Measurements from ENCODE around the gene PSMD13.
"Not testable (repeated sequence)": the region's sequence is repeated elsewhere in the genome, so short reads cannot be mapped to it uniquely, and the experiment has no call there.

PSMD13 gene

DNA sequence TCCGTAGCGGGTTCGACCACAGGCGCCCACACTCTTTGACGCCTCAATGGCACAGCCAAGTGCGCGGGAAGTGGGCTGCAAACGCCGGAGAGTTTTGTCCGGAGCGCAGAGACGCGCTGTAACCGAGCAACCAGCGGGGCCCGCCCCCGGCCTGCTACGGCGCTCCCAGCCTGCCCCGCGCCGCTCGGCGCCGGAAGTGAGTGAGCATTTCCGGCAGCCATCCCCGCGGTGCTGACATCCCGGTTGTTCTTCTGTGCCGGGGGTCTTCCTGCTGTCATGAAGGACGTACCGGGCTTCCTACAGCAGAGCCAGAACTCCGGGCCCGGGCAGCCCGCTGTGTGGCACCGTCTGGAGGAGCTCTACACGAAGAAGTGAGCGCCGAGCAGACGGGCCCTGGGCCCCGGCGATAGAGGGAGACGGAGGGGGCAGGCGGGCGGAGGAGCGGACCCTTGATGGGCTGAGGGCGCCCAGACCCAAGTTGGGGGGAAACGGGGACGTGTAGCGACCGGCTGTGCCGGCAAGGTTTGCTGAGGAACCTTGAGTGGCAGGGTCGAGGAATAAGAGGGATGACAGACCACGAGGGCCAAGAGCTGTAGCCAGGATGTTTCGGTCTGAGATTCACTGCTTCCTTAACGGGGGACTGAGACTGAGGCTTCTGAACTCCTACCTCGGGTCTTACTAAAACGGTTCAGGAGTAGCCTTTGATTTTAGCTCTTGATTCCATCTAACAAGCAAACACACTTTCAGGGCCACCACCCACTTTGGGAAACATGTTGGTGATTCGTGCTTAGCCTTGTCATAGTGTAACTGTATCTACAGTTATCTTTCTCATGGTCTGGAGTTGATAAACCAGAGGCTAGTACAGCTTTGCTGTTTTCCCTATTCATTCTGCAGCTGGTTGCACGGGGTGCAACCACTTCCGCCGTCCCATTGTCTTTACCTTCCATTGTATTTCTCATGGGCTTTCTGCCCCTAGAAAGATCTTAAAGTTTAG lies at the start of gene PSMD13:
Gene PSMD13 (plus strand): TSS at position 203 of the 994 bp plus-strand sequence. CDS start 74 bp downstream, at position 277.
- peak; percentile 27 for DNase-seq (ENCODE audit: low read depth)

DNA sequence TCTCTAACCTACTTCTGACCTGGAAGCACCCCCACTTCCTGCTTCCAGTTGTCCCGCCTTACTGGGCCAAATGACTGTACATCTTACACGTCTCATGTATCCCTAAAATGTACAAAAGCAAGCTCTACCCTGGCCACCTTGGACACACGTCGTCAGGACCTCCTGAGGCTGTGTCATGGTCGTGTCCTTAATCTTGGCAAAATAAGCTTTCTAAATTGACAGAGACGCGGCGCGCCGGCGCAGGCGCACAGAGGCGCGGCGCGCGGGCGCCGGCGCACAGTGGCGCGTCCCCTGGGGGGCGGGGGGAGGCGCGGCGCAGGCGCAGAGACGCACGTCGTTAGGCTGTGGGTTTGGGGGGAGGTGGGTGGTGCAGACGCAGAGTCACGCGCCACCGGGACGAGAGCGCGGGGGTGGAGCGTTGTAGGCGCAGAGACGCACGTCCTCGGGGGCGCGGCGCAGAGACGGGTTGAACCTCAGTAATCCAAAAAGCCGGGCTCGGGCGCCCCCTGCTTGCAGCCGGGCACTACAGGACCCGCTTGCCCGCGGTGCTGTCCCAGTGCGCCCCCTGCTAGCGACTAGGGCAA lies 47.5 kb upstream of the PSMD13 start:
- not testable (repeated sequence) for DNase-seq (ENCODE audit: low read depth)

DNA sequence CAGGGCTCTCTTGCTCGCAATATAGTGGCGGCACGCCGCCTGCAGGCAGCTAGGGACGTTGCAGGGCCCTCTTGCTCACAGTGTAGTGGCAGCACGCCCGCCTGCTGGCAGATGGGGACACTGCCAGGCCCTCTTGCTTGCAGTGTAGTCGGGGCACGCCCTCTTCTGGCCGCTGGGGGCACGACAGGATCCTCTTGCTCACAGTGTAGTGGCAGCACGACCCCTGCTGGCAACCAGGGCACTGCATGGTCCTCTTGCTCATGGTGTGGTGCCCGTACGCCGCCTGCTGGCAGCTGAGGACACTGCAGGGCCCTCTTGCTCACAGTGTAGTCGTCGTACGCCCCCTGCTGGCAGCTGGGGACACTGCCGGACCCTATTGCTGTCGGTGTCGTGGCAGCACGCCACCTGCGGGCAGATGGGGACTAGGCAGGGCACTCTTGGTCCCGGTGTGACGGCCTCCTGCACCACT lies 46.9 kb upstream of the PSMD13 start:
- DNase-seq (ENCODE audit: low read depth), result not testable (repeated sequence)

DNA sequence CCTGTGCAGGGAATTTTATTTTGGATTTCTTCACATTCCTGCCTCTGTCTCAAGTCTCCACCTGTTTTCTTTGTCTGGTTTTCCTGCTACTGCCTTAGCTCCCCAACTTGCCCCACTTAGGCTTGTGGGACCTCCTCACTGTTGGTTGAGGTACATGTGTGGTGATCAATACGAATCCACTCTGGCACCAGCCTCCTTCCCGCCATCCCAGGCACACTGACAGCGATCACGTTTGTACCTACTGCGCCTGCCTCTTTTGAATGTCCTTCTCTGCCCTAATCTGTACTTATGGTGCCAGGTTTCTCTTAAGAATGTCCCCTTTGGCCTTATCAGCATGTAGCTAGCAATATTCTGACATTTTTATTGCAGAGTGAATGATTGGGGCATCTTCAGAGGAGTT lies 46.2 kb upstream of the PSMD13 start:
- not testable (repeated sequence) for DNase-seq (ENCODE audit: low read depth)

GRCh38 chr11:191490-192478 lies 45.0 kb upstream of the PSMD13 start:
- not testable (repeated sequence) for DNase-seq (ENCODE audit: low read depth)

- DNase-seq (ENCODE audit: low read depth), result not testable (repeated sequence)
Observed at GRCh38 chr11:192674-193128, 44.1 kb upstream of the PSMD13 start, which contains the start of gene SCGB1C1. Gene SCGB1C1, plus strand, starts transcription at chr11:193078. Its CDS starts 22 bp downstream, at chr11:193100.

GRCh38 chr11:193481-193880 lies 43.3 kb upstream of the PSMD13 start:
- not testable (repeated sequence) for DNase-seq (ENCODE audit: low read depth)

DNA sequence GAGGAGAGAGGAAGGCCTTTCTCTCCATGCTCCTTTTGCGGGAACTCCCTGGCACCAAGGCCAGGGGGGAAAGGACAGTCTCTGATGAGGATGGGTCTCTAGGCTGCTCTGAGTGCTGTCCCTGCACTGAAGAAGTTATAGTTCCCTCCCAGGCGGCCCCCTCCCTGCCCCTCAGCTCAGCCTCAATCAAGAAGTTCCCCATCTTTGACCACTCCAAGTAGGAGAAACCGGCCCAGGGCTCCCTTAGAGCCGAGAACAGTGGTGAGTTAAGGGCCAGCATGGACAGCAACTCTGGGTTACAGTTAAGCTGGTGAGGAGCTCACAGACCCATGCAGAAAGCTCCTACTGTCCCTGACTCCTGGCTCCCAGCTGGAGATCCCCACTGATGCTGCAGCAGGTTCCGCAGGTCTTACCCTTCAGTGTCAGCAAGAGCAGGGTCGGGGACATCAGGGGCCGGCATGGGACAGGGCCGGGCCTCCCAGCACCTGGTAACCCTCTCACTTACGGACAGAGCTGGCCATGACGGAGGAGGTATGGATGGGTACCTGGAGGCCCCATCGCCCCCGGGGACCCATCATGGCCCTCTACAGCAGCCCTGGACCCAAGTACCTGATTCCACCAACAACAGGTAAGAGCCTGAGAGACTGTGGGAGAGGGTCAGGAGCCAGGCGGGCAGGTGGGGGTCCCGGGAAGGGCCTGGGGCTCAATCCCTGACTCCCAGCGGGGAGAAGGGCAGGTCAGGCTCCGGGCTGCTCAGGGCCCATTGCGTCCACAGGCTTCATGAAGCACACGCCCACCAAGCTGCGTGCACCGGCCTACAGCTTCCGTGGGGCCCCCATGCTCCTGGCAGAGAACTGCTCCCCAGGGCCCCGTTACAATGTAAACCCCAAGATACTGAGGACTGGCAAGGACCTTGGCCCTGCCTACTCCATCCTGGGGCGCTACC lies 39.7 kb upstream of the PSMD13 start:
- DNase-seq (ENCODE audit: low read depth), result no peak

GRCh38 chr11:197741-198235 lies 39.0 kb upstream of the PSMD13 start:
- DNase-seq (ENCODE audit: low read depth), result no peak

DNA sequence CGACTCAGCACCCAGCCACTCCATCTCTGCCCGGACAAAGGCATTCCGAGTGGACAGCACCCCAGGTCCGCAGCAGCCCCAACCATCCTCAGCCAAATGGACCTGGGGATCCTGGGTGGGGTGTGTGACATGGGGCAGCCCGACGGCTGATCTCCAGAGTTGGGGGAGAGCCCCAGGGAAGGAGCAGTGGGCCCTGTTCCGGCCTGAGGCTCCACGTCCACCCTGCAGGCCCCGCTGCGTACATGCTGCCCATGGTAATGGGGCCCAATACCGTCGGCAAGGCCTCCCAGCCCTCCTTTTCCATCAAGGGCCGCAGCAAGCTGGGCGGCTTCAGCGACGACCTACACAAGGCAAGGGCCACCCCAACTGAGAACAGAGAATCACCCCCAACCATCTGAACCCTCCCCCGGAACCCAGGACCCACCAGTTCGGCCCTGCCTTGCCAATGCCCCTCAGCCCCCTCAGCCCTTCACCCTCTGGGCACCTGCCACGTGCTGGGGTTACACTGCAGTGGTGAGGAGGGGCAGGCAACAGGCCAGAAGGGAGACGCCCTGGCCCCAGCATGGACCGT lies 38.5 kb upstream of the PSMD13 start:
- DNase-seq (ENCODE audit: low read depth), result no peak

GRCh38 chr11:199004-199581 lies 37.7 kb upstream of the PSMD13 start:
- no peak for DNase-seq (ENCODE audit: low read depth)

DNA sequence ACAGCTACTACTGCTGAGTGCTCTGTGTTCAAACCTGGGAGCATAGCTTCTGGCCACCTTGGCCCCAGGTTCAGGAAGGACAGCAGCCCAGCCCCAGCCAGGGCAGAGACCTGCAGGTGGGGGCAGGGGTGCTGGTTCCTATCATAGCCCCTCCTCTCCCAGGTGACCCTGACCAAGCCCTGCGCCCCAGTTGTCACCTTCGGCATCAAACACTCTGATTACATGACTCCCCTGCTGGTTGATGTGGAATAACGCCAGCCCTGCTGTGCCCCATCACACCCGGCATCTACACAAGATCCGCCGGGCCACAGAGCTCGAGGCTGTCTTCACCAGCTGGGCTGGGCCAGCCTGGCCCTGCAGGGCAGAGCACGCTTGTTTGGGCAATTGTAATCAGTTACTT lies 37.0 kb upstream of the PSMD13 start:
- DNase-seq (ENCODE audit: low read depth), result no peak

- DNase-seq (ENCODE audit: low read depth), result no peak
Observed at GRCh38 chr11:200224-201003, 36.4 kb upstream of the PSMD13 start.

DNA sequence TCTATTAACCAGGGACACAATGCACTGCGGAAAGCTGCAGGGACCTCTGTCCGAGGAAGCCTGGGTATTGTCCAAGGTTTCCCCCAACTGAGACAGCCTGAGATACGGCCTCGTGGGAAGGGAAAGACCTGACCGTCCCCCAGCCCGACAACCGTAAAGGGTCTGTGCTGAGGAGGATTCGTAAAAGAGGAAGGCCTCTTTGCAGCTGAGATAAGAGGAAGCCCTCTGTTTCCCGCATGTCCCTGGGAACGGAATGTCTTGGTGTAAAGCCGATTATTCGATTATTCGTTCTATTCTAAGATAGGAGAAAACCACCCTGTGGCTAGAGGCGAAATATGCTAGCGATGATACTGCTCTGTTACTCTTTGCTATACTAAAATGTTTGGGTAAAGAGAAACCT lies 34.8 kb upstream of the PSMD13 start:
- DNase-seq (ENCODE audit: low read depth), result no peak

GRCh38 chr11:202490-202889 lies 34.3 kb upstream of the PSMD13 start:
- no peak for DNase-seq (ENCODE audit: low read depth)

- DNase-seq (ENCODE audit: low read depth), result no peak
Observed at GRCh38 chr11:203056-203944, 33.5 kb upstream of the PSMD13 start.

- no peak for DNase-seq (ENCODE audit: low read depth)
Observed at GRCh38 chr11:203945-204586, 32.7 kb upstream of the PSMD13 start.
